Memory B cell (primary cell): Measurements from ENCODE around the gene SLC4A1AP.

ENCODE experiments used
- ATAC-seq: fragments of 150-1000 bp; cut with Tn5 transposase; 2 replicates; pipeline ENCODE4 v1.10.0; 2021; ENCODE audit warnings: low read depth, mild to moderate bottlenecking, moderate library complexity
- DNase-seq, 2 donors: peaks; one replicate each; pipeline ENCODE4 v3.0.0; 2022; ENCODE audit warnings: low spot score in 2 of 2
- H3K27ac Mint-ChIP-seq: one replicate; pipeline ENCODE4 v1.8.0; 2022; ENCODE audit warnings: mild to moderate bottlenecking, moderate library complexity, mixed read lengths
- H3K27me3 Mint-ChIP-seq: one replicate; pipeline ENCODE4 v1.8.0; 2022; ENCODE audit warnings: mixed read lengths
- H3K36me3 Mint-ChIP-seq: one replicate; pipeline ENCODE4 v1.8.0; 2022; ENCODE audit warnings: mild to moderate bottlenecking, mixed read lengths
- H3K4me1 Mint-ChIP-seq: one replicate; pipeline ENCODE4 v1.8.0; 2022; ENCODE audit warnings: mixed read lengths
- H3K4me3 Mint-ChIP-seq: one replicate; pipeline ENCODE4 v1.8.0; 2022; ENCODE audit warnings: mild to moderate bottlenecking, moderate library complexity, mixed read lengths
- H3K9me3 Mint-ChIP-seq: one replicate; pipeline ENCODE4 v1.8.0; 2022; ENCODE audit warnings: mixed read lengths

The SLC4A1AP gene

GRCh38 chr2:27713201-27713600 is 49.5 kb downstream of the SLC4A1AP start:
- H3K27me3 Mint-ChIP-seq, result peaks cover 16% of the 10 kb centered on the region
- H3K36me3 Mint-ChIP-seq, result no peaks in the 10 kb centered on the region
- H3K4me3 Mint-ChIP-seq, result no peak overlapping the region
- H3K9me3 Mint-ChIP-seq, result no peaks in the 10 kb centered on the region
- no peak for ATAC-seq
- DNase-seq, result no peak
- no peak overlapping the region for H3K27ac Mint-ChIP-seq
- peaks cover 6% of the 10 kb centered on the region for H3K4me1 Mint-ChIP-seq

GRCh38 chr2:27714053-27714452 is 50.4 kb downstream of the SLC4A1AP start:
- peaks cover 16% of the 10 kb centered on the region for H3K27me3 Mint-ChIP-seq
- H3K27ac Mint-ChIP-seq, result no peak overlapping the region
- DNase-seq, result no peak
- no peak overlapping the region for H3K4me3 Mint-ChIP-seq
- peaks cover 6% of the 10 kb centered on the region for H3K4me1 Mint-ChIP-seq
- H3K9me3 Mint-ChIP-seq, result no peaks in the 10 kb centered on the region
- ATAC-seq, result no peak
- H3K36me3 Mint-ChIP-seq, result no peaks in the 10 kb centered on the region

- Mint-ChIP-seq H3K4me1 (peaks cover 6% of the 10 kb centered on the region), H3K9me3 (no peaks in the 10 kb centered on the region), H3K27ac (peak overlapping the region; percentile 40), H3K27me3 (peaks cover 18% of the 10 kb centered on the region), H3K4me3 (peak overlapping the region; percentile 42), H3K36me3 (no peaks in the 10 kb centered on the region)
- DNase-seq (no peak), ATAC-seq (no peak)
Observed at GRCh38 chr2:27714851-27715291, 51.2 kb downstream of the SLC4A1AP start.

GRCh38 chr2:27715318-27716210 is 51.9 kb downstream of the SLC4A1AP start:
- Mint-ChIP-seq H3K27ac (no peak overlapping the region), H3K27me3 (peaks cover 21% of the 10 kb centered on the region), H3K4me3 (no peak overlapping the region), H3K4me1 (peaks cover 6% of the 10 kb centered on the region), H3K36me3 (no peaks in the 10 kb centered on the region), H3K9me3 (no peaks in the 10 kb centered on the region)
- peak; percentile 45 for ATAC-seq
- DNase-seq, result no peak

- DNase-seq, result no peak
- Mint-ChIP-seq H3K27me3 (peaks cover 24% of the 10 kb centered on the region), H3K9me3 (no peaks in the 10 kb centered on the region), H3K36me3 (no peaks in the 10 kb centered on the region), H3K4me3 (peak overlapping the region; percentile 47), H3K4me1 (peaks cover 6% of the 10 kb centered on the region), H3K27ac (no peak overlapping the region)
- no peak for ATAC-seq
Observed at GRCh38 chr2:27716301-27717069, 52.8 kb downstream of the SLC4A1AP start.

GRCh38 chr2:27717070-27717795 is 53.5 kb downstream of the SLC4A1AP start:
- no peak overlapping the region for H3K27ac Mint-ChIP-seq
- H3K4me3 Mint-ChIP-seq, result no peak overlapping the region
- peaks cover 6% of the 10 kb centered on the region for H3K4me1 Mint-ChIP-seq
- DNase-seq (no peak), ATAC-seq (no peak)
- peaks cover 22% of the 10 kb centered on the region for H3K27me3 Mint-ChIP-seq
- no peaks in the 10 kb centered on the region for H3K9me3 Mint-ChIP-seq
- no peaks in the 10 kb centered on the region for H3K36me3 Mint-ChIP-seq

- no peak overlapping the region for H3K27ac Mint-ChIP-seq
- DNase-seq, result no peak
- no peaks in the 10 kb centered on the region for H3K9me3 Mint-ChIP-seq
- peaks cover 15% of the 10 kb centered on the region for H3K27me3 Mint-ChIP-seq
- ATAC-seq, result no peak
- no peak overlapping the region for H3K4me3 Mint-ChIP-seq
- peaks cover 2% of the 10 kb centered on the region for H3K4me1 Mint-ChIP-seq
- H3K36me3 Mint-ChIP-seq, result no peaks in the 10 kb centered on the region
Observed at GRCh38 chr2:27720004-27720551, 56.4 kb downstream of the SLC4A1AP start.

- ATAC-seq (no peak), DNase-seq (no peak)
- no peak overlapping the region for H3K4me3 Mint-ChIP-seq
- no peak overlapping the region for H3K27ac Mint-ChIP-seq
- peaks cover 1% of the 10 kb centered on the region for H3K4me1 Mint-ChIP-seq
- H3K36me3 Mint-ChIP-seq, result no peaks in the 10 kb centered on the region
- H3K9me3 Mint-ChIP-seq, result no peaks in the 10 kb centered on the region
- H3K27me3 Mint-ChIP-seq, result peaks cover 13% of the 10 kb centered on the region
Observed at GRCh38 chr2:27721335-27721734, 57.6 kb downstream of the SLC4A1AP start.

- Mint-ChIP-seq H3K27me3 (peaks cover 11% of the 10 kb centered on the region), H3K27ac (no peak overlapping the region), H3K9me3 (no peaks in the 10 kb centered on the region), H3K4me1 (no peaks in the 10 kb centered on the region), H3K4me3 (no peak overlapping the region), H3K36me3 (no peaks in the 10 kb centered on the region)
- DNase-seq, result no peak
- ATAC-seq, result no peak
Observed at GRCh38 chr2:27721884-27722485, 58.3 kb downstream of the SLC4A1AP start.

- Mint-ChIP-seq H3K4me3 (no peak overlapping the region), H3K9me3 (no peaks in the 10 kb centered on the region), H3K27ac (no peak overlapping the region), H3K36me3 (no peaks in the 10 kb centered on the region), H3K27me3 (peaks cover 8% of the 10 kb centered on the region), H3K4me1 (no peaks in the 10 kb centered on the region)
- ATAC-seq (peak; percentile 24), DNase-seq (no peak)
Observed at GRCh38 chr2:27723372-27724144, 59.9 kb downstream of the SLC4A1AP start.

GRCh38 chr2:27724191-27724590 is 60.5 kb downstream of the SLC4A1AP start:
- Mint-ChIP-seq H3K4me3 (no peak overlapping the region), H3K4me1 (no peaks in the 10 kb centered on the region), H3K36me3 (no peaks in the 10 kb centered on the region), H3K27ac (no peak overlapping the region), H3K9me3 (no peaks in the 10 kb centered on the region), H3K27me3 (peaks cover 8% of the 10 kb centered on the region)
- ATAC-seq, result no peak
- no peak for DNase-seq

- Mint-ChIP-seq H3K4me1 (peaks cover 2% of the 10 kb centered on the region), H3K4me3 (no peak overlapping the region), H3K36me3 (no peaks in the 10 kb centered on the region), H3K9me3 (no peaks in the 10 kb centered on the region), H3K27me3 (peaks cover 5% of the 10 kb centered on the region), H3K27ac (no peak overlapping the region)
- ATAC-seq (no peak), DNase-seq (no peak)
Observed at GRCh38 chr2:27724905-27725701, 61.4 kb downstream of the SLC4A1AP start.
